Measurements from ENCODE around the gene EIF5A2. TPM values are rescaled to one million over a fixed set of nuclear protein-coding genes. Genes with fewer than 3 reads are reported as not detected.
A peak's percentile ranks its signal among the peaks of the same experiment; 100 is the strongest.

Gene EIF5A2
- total RNA-seq, 3 donors from 2014 or later (not counting 1 experiment from before 2014, with no cell fraction given) = 12.9 to 34.8 (median 22.8) TPM

DNA sequence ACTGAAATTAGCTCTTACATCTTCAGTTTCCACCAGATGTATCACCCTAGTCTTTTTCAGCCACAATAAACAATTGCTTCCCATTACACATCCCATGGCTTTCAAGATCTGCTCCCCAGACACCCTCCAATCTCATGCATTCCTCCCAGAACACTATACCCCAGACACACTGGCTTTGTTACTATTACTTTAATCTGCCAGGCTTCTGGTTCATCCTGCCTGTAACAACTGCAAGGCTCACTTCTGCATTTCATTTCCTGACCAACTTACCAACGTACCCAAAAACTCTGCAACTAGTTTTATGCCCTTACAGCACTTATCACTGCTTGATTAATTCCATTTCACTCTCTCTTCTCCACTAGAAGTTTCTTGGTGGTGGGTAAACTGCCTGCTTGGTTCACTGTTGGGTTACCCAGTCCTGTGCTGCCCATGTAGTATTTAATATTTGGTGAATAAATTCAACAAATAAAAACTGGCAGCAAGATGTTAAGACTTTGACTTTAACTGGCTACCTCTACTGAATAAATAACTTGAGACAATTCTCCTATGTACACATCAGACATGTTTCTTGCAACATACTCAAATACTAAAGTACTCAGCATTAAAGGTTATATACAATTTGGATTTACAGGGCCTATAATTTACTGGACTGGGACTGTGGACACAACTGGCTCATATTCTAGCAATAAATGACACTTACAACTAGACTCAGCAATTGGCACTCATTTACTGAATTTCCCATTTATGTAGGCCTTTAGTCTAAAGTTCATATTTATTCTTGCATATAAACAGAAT, 41.1 kb downstream of the EIF5A2 start:
- TF ChIP-seq, protein P1, sequence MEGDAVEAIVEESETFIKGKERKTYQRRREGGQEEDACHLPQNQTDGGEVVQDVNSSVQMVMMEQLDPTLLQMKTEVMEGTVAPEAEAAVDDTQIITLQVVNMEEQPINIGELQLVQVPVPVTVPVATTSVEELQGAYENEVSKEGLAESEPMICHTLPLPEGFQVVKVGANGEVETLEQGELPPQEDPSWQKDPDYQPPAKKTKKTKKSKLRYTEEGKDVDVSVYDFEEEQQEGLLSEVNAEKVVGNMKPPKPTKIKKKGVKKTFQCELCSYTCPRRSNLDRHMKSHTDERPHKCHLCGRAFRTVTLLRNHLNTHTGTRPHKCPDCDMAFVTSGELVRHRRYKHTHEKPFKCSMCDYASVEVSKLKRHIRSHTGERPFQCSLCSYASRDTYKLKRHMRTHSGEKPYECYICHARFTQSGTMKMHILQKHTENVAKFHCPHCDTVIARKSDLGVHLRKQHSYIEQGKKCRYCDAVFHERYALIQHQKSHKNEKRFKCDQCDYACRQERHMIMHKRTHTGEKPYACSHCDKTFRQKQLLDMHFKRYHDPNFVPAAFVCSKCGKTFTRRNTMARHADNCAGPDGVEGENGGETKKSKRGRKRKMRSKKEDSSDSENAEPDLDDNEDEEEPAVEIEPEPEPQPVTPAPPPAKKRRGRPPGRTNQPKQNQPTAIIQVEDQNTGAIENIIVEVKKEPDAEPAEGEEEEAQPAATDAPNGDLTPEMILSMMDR (IDR thresholded peaks at IDR 0.05) = no peak
- H3K36me3 Mint-ChIP-seq = peaks cover 10% of the 10 kb centered on the region
- 0% methylated on average over 1 of the region's 1 CpG for WGBS (ENCODE audit: insufficient coverage)
- DNase-seq = no peak
- intact Hi-C loops (cut with micrococcal nuclease) = loop anchor here (5.0 kb wide), 1 partner anchor 1095 kb away; the partner anchor contains the start of gene MYNN
- peaks cover 30% of the 10 kb centered on the region for H3K36me3 ChIP-seq (ENCODE audit: control insufficient read depth, insufficient read depth, low read length)
- H3K27me3 ChIP-seq (ENCODE audit: control insufficient read depth, insufficient read depth, low read length) = no peaks in the 10 kb centered on the region
- H3K9me3 ChIP-seq (ENCODE audit: control insufficient read depth, insufficient read depth, low read length) = no peaks in the 10 kb centered on the region
- peak overlapping the region; percentile 23 to 34 for H3K27ac Mint-ChIP-seq
- H3K4me3 Mint-ChIP-seq = no peak overlapping the region
- H3K27me3 Mint-ChIP-seq (ENCODE audit: low read depth in 2 of 2) = no peaks in the 10 kb centered on the region
- H3K4me1 ChIP-seq (ENCODE audit: control insufficient read depth, insufficient read depth, low read length) = peaks cover 14% of the 10 kb centered on the region
- H3K4me1 Mint-ChIP-seq = peaks cover 30% of the 10 kb centered on the region in 2 donors
- no peaks in the 10 kb centered on the region for H3K9me3 Mint-ChIP-seq
- no peak overlapping the region for H3K27ac ChIP-seq (ENCODE audit: low read length)
- ATAC-seq = no peak
- no peak overlapping the region for H3K4me3 ChIP-seq (ENCODE audit: low read length)

GRCh38 chr3:170866499-170866898, 41.9 kb downstream of the EIF5A2 start:
- intact Hi-C loops (cut with micrococcal nuclease) = loop anchor here (5.0 kb wide), 1 partner anchor 1094 kb away; the partner anchor contains the start of gene MYNN
- Histone ChIP-seq H3K4me3 (ENCODE audit: low read length) (no peak overlapping the region), H3K9me3 (ENCODE audit: control insufficient read depth, insufficient read depth, low read length) (no peaks in the 10 kb centered on the region), H3K27ac (ENCODE audit: low read length) (no peak overlapping the region), H3K4me1 (ENCODE audit: control insufficient read depth, insufficient read depth, low read length) (peaks cover 14% of the 10 kb centered on the region), H3K27me3 (ENCODE audit: control insufficient read depth, insufficient read depth, low read length) (no peaks in the 10 kb centered on the region), H3K36me3 (ENCODE audit: control insufficient read depth, insufficient read depth, low read length) (peaks cover 30% of the 10 kb centered on the region)
- TF ChIP-seq, protein P1 (IDR thresholded peaks at IDR 0.05) = no peak
- peaks cover 10% of the 10 kb centered on the region for H3K36me3 Mint-ChIP-seq
- no peaks in the 10 kb centered on the region for H3K9me3 Mint-ChIP-seq
- no peak for DNase-seq
- peak overlapping the region; percentile 23 to 34 for H3K27ac Mint-ChIP-seq
- H3K4me3 Mint-ChIP-seq = no peak overlapping the region
- H3K4me1 Mint-ChIP-seq = peaks cover 30% of the 10 kb centered on the region in 2 donors
- WGBS (ENCODE audit: insufficient coverage) = 86% methylated on average over 1 of the region's 3 CpGs
- ATAC-seq = no peak
- no peaks in the 10 kb centered on the region for H3K27me3 Mint-ChIP-seq (ENCODE audit: low read depth in 2 of 2)

GRCh38 chr3:170865209-170866094, 43.0 kb downstream of the EIF5A2 start:
- Histone ChIP-seq H3K27ac (ENCODE audit: low read length) (no peak overlapping the region), H3K27me3 (ENCODE audit: control insufficient read depth, insufficient read depth, low read length) (no peaks in the 10 kb centered on the region), H3K36me3 (ENCODE audit: control insufficient read depth, insufficient read depth, low read length) (peaks cover 30% of the 10 kb centered on the region), H3K4me1 (ENCODE audit: control insufficient read depth, insufficient read depth, low read length) (peaks cover 10% of the 10 kb centered on the region), H3K4me3 (ENCODE audit: low read length) (no peak overlapping the region), H3K9me3 (ENCODE audit: control insufficient read depth, insufficient read depth, low read length) (no peaks in the 10 kb centered on the region)
- WGBS (ENCODE audit: insufficient coverage) = 91% methylated on average over 10 of the region's 10 CpGs
- no peaks in the 10 kb centered on the region for H3K9me3 Mint-ChIP-seq
- peaks cover 30% of the 10 kb centered on the region in 2 donors for H3K4me1 Mint-ChIP-seq
- H3K27me3 Mint-ChIP-seq (ENCODE audit: low read depth in 2 of 2) = peaks cover 0 to 7% of the 10 kb centered on the region in 2 donors
- intact Hi-C loops (cut with micrococcal nuclease) = loop anchor here (5.0 kb wide), 1 partner anchor 1093 kb away; the partner anchor contains the start of gene MYNN
- H3K27ac Mint-ChIP-seq = no peak overlapping the region
- ATAC-seq (no peak), DNase-seq (no peak)
- H3K4me3 Mint-ChIP-seq = no peak overlapping the region
- peaks cover 10% of the 10 kb centered on the region for H3K36me3 Mint-ChIP-seq
- TF ChIP-seq, protein P1 (IDR thresholded peaks at IDR 0.05) = no peak

Data from natural killer cell (primary cell).